ENCODE data around the gene IFITM1.
"Not testable (repeated sequence)": the region's sequence is repeated elsewhere in the genome, so short reads cannot be mapped to it uniquely, and the experiment has no call there.

Gene IFITM1

GRCh38 chr11:313787-314553 lies at the start of gene IFITM1:
Gene IFITM1, plus strand, starts transcription at chr11:314040. Its CDS starts 131 bp downstream, at chr11:314171.
- no peak for DNase-seq

- DNase-seq = no peak
Measured at GRCh38 chr11:266676-267439, 47.0 kb upstream of the IFITM1 start.

- no peak for DNase-seq
Measured at GRCh38 chr11:267491-267994, 46.3 kb upstream of the IFITM1 start.

GRCh38 chr11:268716-269145 lies 45.1 kb upstream of the IFITM1 start:
- not testable (repeated sequence) for DNase-seq

- no peak for DNase-seq
Measured at GRCh38 chr11:269146-269890, 44.5 kb upstream of the IFITM1 start.

GRCh38 chr11:270451-271318 lies 43.2 kb upstream of the IFITM1 start:
- no peak for DNase-seq

GRCh38 chr11:271319-271715 lies 42.5 kb upstream of the IFITM1 start:
- no peak for DNase-seq

- no peak for DNase-seq
Measured at GRCh38 chr11:272195-272930, 41.5 kb upstream of the IFITM1 start.

- DNase-seq = no peak
Measured at GRCh38 chr11:272931-273198, 41.0 kb upstream of the IFITM1 start.

- DNase-seq = no peak
Measured at GRCh38 chr11:276219-276618, 37.6 kb upstream of the IFITM1 start.

- DNase-seq = no peak
Measured at GRCh38 chr11:278001-278951, 35.6 kb upstream of the IFITM1 start, which contains the start of gene NLRP6. Gene NLRP6, plus strand, starts transcription at chr11:278407. Its CDS starts 163 bp downstream, at chr11:278570.

- DNase-seq = no peak
Measured at GRCh38 chr11:279040-279965, 34.5 kb upstream of the IFITM1 start.

- DNase-seq = no peak
Measured at GRCh38 chr11:279966-280705, 33.7 kb upstream of the IFITM1 start.

GRCh38 chr11:280706-281485 lies 32.9 kb upstream of the IFITM1 start:
- no peak for DNase-seq

- DNase-seq = no peak
Measured at GRCh38 chr11:281486-282161, 32.2 kb upstream of the IFITM1 start.

- DNase-seq = no peak
Measured at GRCh38 chr11:282171-282570, 31.7 kb upstream of the IFITM1 start.

Measured in NCI-H1930 (cell line).